ENCODE data around the gene PLA2G6. TPM values are rescaled to one million over a fixed set of nuclear protein-coding genes. Genes with fewer than 3 reads are reported as not detected.

The PLA2G6 gene
- total RNA-seq, 2 experiments from 2014 or later = 54.0 to 57.3 TPM

DNA sequence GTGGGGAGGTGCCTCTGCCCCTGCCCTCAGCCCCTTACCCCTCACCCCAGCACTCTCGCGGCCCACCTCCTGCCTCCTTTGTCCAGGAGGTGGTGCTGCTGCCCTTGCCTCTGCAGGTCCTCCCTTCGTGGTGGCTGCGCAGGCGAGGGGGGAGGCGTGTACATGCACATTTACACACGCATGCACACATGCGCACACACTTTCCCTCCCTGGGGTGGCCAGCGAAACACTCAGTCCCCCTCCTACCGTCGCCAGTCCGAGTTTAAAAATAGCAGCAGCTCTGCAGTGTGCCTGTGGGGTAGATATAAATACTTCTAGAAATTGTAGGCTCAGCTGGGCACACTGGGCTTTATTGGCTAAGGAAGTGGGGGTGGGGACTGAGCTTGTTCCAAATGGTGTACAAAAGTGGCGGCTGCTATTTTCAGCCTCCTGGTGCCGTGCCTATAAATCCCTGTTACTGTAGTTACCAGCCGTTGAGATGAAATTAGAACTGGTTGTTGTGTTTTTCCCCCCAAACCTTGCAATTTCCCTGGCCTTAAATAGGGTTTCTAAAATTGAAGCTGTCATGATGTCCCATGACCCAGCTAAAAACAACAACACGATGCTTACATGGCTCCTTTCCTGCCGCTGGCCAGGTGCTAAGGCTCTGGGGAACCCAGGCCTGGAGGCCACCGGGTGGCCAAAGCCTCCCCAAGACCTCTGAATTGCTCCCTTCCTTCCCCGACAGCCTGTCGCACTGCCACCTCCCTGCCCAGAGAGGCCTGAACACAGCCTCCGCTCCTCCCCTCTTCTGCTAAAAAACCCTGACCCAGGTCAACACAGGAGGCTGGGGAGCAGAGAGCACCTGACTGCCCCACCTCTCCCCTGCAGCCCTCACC lies 112.0 kb downstream of the PLA2G6 start:
- POLR2A ChIA-PET = no interaction called here
- Mint-ChIP-seq H3K4me1 (no peaks in the 10 kb centered on the region), H3K36me3 (ENCODE audit: low read depth) (peaks cover 8% of the 10 kb centered on the region), H3K9me3 (ENCODE audit: low read depth) (no peaks in the 10 kb centered on the region), H3K27ac (no peak overlapping the region), H3K4me3 (no peak overlapping the region), H3K27me3 (no peaks in the 10 kb centered on the region)
- intact Hi-C loops (cut with DNase I, micrococcal nuclease) = no loop called here
- ATAC-seq = no peak
- CTCF ChIA-PET = interaction anchor here (0.6 to 1.0 kb wide), 4 partner anchors 12 to 1093 kb away, joined by 3 to 5 read pairs (median 4); partner anchors contain the start of gene PICK1
- peak; percentile 27 for DNase-seq

DNA sequence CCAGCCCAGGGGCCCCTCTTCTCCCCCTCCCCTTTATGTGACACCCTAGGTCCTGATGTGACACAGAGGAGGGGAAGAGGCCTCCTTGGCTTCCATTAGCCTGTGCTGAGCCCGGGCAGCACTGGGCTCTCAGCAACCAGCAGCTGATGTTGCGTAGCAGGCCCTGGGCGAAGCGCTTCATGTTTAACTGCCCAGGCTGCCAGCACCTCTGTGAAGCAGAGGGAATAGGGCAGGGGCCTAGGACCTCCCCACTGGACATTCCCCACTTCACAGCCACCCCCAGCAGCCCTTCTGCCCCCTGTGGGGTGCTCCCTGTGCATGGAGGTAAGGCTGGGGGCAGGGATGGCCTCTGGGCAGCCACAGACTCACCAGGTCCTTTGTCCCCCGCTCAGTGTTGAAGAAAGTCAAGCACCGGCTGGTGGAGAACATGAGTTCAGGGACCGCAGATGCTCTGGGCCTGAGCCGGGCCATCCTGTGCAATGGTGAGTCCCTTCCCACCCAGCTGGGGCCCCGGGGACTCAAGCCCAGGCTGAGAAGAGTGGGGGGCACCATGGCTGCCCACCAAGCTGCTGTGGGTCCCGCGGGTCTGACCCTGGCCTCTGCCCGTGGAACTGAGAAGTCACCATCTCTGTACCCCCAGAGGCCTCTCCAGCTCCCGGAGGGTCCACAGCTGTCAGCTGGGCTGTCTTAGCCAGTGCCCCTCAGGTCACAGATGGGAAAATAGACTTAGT lies 112.8 kb downstream of the PLA2G6 start:
- intact Hi-C loops (cut with DNase I, micrococcal nuclease) = no loop called here
- no peak for ATAC-seq
- ChIA-PET POLR2A (no interaction called here), CTCF (interaction anchor here (0.6 kb wide), 1 partner anchor 12 kb away, joined by 4 read pairs; the partner anchor contains the start of gene PICK1)
- Mint-ChIP-seq H3K36me3 (ENCODE audit: low read depth) (peaks cover 8% of the 10 kb centered on the region), H3K4me3 (no peak overlapping the region), H3K27ac (no peak overlapping the region), H3K4me1 (no peaks in the 10 kb centered on the region), H3K9me3 (ENCODE audit: low read depth) (no peaks in the 10 kb centered on the region), H3K27me3 (no peaks in the 10 kb centered on the region)
- no peak for DNase-seq

DNA sequence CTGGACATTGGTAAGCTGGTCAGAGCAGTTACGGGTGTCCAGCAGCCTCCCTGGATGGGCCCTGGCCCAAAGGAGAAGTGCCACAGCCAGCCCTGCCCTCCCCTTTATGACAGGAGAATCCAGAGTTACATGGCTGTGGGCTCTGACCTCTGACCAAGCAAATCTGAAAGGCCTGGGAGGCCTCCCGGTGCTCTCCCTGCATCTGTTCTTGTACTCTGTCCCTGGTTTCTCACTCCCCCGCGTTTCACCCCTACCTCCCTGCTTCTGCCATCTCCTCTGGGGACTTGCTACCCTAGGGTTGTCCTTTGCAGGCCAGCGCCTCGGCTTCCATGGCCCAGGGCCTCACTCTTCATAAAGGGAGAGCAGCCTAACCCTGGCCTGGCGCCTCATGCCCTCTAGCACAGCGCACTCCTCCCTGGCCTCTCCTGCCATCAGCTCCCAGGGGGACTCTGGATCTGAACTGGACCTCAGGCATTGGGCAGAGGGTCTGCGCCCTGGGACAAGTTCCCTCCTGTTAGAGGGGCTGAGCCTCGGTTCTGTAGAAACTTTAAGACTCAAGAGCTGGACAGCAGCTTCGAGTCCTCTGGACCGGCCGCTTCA lies 113.8 kb downstream of the PLA2G6 start:
- intact Hi-C loops (cut with DNase I, micrococcal nuclease) = no loop called here
- H3K4me1 Mint-ChIP-seq = no peaks in the 10 kb centered on the region
- no peaks in the 10 kb centered on the region for H3K9me3 Mint-ChIP-seq (ENCODE audit: low read depth)
- ChIA-PET CTCF (no interaction called here), POLR2A (no interaction called here)
- no peak overlapping the region for H3K27ac Mint-ChIP-seq
- no peaks in the 10 kb centered on the region for H3K27me3 Mint-ChIP-seq
- ATAC-seq (no peak), DNase-seq (no peak)
- H3K4me3 Mint-ChIP-seq = no peak overlapping the region
- H3K36me3 Mint-ChIP-seq (ENCODE audit: low read depth) = peaks cover 10% of the 10 kb centered on the region

DNA sequence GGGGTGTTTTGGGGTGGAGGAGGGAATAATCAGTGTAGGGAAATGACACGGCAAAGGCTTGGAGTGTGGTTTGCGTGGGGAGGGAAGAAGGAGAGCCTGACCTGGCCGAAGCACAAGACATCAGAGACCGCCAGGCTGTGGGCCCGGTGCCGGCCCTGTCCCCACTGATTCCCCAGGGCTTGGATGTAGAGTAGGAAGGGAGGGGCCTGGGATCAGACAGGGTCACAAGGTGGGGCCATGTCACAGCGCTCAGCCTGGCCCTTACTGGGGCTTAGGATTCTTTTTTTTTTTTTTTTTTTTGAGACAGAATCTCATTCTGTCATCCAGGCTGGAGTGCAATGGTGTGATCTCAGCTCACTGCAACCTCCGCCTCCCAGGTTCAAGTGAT lies 114.6 kb downstream of the PLA2G6 start:
- ChIA-PET CTCF (no interaction called here), POLR2A (no interaction called here)
- intact Hi-C loops (cut with DNase I, micrococcal nuclease) = no loop called here
- Mint-ChIP-seq H3K27me3 (no peaks in the 10 kb centered on the region), H3K4me1 (no peaks in the 10 kb centered on the region), H3K9me3 (ENCODE audit: low read depth) (no peaks in the 10 kb centered on the region), H3K36me3 (ENCODE audit: low read depth) (peaks cover 10% of the 10 kb centered on the region), H3K4me3 (no peak overlapping the region), H3K27ac (no peak overlapping the region)
- ATAC-seq (no peak), DNase-seq (no peak)

DNA sequence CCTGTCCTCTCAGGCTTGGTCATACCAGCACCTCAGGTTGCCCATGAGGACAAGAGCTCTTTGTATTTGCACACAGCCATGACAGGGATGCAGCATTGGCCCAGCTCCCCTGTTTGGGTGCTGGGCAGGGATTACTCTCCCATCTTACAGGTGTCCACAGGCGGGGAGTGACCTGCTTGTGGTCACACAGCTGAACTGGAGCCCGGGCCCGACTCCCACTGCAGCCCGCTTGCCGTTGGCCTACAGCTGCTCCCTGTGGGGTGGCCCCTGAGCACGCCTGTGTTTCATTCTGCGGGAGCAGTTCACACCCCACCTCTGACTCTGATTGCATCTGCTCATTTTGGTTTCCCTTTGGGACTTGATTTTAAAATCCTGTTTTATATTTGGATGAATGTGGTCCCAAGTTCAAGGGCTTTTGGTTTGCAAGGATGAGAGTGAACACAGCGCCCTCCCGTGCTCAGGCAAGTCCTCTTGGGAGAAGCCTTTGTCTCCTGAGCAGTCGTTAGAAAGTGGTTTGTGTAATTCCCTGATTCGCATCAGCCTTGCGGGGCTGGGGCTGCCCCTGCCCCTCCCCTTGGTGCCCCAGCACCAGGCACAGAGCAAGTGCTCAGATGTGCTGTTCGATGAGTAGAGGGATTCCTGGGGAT lies 115.1 kb downstream of the PLA2G6 start:
- Mint-ChIP-seq H3K4me1 (no peaks in the 10 kb centered on the region), H3K27me3 (no peaks in the 10 kb centered on the region), H3K27ac (no peak overlapping the region), H3K36me3 (ENCODE audit: low read depth) (peaks cover 13% of the 10 kb centered on the region), H3K4me3 (no peak overlapping the region), H3K9me3 (ENCODE audit: low read depth) (no peaks in the 10 kb centered on the region)
- ATAC-seq = no peak
- POLR2A ChIA-PET = no interaction called here
- intact Hi-C loops (cut with DNase I, micrococcal nuclease) = no loop called here
- CTCF ChIA-PET = interaction anchor here (0.5 to 1.3 kb wide), 6 partner anchors 13 to 401 kb away, joined by 3 to 5 read pairs (median 3); partner anchors contain the start of gene KDELR3
- no peak for DNase-seq

DNA sequence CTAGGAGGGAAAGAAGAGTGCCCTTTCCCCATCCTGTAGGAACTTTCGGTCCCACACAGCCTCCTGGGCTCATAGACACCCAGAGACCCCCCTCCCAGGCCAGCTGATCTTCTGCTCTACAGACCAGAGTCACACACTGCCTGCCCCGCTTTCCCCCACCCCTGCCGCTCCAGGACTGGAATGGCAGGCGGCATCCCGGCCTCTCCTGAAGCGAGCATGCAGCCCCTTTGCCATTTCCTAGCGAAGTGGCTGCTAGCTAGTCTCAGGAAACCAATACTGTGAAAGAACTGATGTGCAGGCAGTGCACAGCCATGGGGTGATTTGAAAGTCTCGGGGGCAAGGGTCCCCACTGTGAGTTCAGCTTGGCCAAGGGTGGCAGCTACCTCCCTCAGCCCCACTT lies 116.1 kb downstream of the PLA2G6 start:
- ChIA-PET CTCF (interaction anchor here (0.6 to 1.4 kb wide), 4 partner anchors 13 to 402 kb away, joined by 3 to 5 read pairs (median 4); partner anchors contain the start of gene KDELR3), POLR2A (no interaction called here)
- no peaks in the 10 kb centered on the region for H3K27me3 Mint-ChIP-seq
- H3K4me1 Mint-ChIP-seq = no peaks in the 10 kb centered on the region
- ATAC-seq (no peak), DNase-seq (no peak)
- H3K27ac Mint-ChIP-seq = no peak overlapping the region
- H3K9me3 Mint-ChIP-seq (ENCODE audit: low read depth) = no peaks in the 10 kb centered on the region
- H3K36me3 Mint-ChIP-seq (ENCODE audit: low read depth) = peaks cover 13% of the 10 kb centered on the region
- intact Hi-C loops (cut with DNase I, micrococcal nuclease) = no loop called here
- H3K4me3 Mint-ChIP-seq = no peak overlapping the region

DNA sequence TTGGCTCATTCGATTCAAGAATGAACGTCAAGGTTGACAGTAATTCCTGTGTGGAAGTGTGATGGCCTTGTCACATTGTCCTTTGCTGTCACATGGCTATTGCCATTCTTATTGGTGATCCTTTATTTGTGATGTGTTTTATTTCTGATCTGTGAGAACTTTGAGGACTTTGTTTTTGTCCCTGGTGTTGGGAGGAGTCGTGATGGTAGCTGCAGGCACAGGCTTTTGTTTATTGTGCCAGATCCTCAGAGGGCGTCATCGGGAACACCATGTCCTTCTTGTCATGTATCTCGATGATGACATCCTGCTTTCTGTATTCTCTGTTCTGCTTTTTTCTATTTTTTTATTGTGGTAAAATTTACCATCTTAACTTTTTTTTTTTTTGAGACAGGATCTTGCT lies 118.8 kb downstream of the PLA2G6 start:
- ATAC-seq (no peak), DNase-seq (no peak)
- H3K4me3 Mint-ChIP-seq = no peak overlapping the region
- peaks cover 17% of the 10 kb centered on the region for H3K36me3 Mint-ChIP-seq (ENCODE audit: low read depth)
- CTCF ChIA-PET = interaction anchor here (1.2 kb wide), 1 partner anchor 11 kb away, joined by 4 read pairs; no protein-coding TSS in a partner anchor
- no peak overlapping the region for H3K27ac Mint-ChIP-seq
- H3K4me1 Mint-ChIP-seq = peaks cover 6% of the 10 kb centered on the region
- no peaks in the 10 kb centered on the region for H3K27me3 Mint-ChIP-seq
- intact Hi-C loops (cut with DNase I, micrococcal nuclease) = no loop called here
- H3K9me3 Mint-ChIP-seq (ENCODE audit: low read depth) = no peaks in the 10 kb centered on the region
- POLR2A ChIA-PET = no interaction called here

Other genes starting within 250 kb of the PLA2G6 start
- under 1 TPM in 1 of 2 experiments, not detected in 1; 0.16 TPM for gene C22orf23, start 228.2 kb downstream of the PLA2G6 start, total RNA-seq
- 10 to 100 TPM; 70.5 to 77.8 TPM for gene POLR2F, start 228.1 kb downstream of the PLA2G6 start, total RNA-seq
- gene SOX10, start 197.3 kb downstream of the PLA2G6 start, total RNA-seq = not detected
- 10 to 100 TPM; 14.9 to 17.2 TPM for gene PICK1, start 124.4 kb downstream of the PLA2G6 start, total RNA-seq
- not detected for gene SLC16A8, start 97.6 kb downstream of the PLA2G6 start, total RNA-seq
- under 1 TPM; 0.71 to 0.88 TPM for gene BAIAP2L2, start 71.1 kb downstream of the PLA2G6 start, total RNA-seq
- gene MAFF, start 20.2 kb upstream of the PLA2G6 start, total RNA-seq = 1 to 10 TPM; 8.3 to 9.4 TPM
- gene TMEM184B, start 91.2 kb upstream of the PLA2G6 start, total RNA-seq = 10 to 100 TPM; 16.0 to 19.8 TPM
- 100 to 1,000 TPM; 117 to 145 TPM for gene CSNK1E, start 135.6 kb upstream of the PLA2G6 start, total RNA-seq